HG03060 (cell line): ENCODE measurements around the gene EHMT1.

Experiments
- ATAC-seq: cut with Tn5 transposase; IDR thresholded peaks from one replicate; pipeline ENCODE4 v1.9.1; 2021; ENCODE audit warnings: low read depth, moderate number of reproducible peaks; ENCODE audit not compliant: unreplicated experiment

The EHMT1 gene

GRCh38 chr9:137815256-137816255, 196.8 kb downstream of the EHMT1 start:
- no peak for ATAC-seq

DNA sequence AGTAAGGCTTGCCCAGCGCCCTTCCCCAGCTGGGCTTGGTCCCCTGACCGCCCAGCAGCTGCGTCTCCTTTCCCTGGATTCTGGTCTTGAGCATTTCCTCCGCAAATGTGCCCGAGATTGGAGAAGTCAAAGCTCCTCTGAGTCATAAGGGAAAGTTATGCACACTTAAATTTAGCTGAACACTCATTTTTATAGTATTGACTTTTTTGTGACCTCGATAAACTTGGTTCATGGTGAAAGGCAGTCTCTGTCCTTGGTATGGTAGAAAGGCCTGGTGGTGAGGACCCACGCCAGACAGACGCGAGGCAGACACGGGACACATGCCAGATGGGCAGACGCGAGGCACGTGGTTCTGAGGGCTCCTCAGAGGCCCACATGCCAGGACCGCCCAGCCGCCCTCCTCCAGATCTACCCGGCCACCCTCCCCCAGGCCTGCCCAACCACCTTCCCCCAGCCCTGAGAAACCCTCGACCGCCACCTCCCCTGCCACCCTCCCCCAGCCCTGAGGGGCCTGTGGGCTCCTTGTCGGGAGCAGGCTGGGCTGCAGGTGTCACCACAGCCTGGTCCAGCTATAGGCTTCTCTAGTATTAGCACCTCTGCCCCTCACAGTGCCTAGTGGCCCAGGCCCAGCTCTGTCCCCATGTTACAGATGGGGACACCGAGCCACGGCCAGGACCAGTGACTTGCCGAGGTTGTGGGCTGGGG, 197.9 kb downstream of the EHMT1 start:
- peak; percentile 53 for ATAC-seq

DNA sequence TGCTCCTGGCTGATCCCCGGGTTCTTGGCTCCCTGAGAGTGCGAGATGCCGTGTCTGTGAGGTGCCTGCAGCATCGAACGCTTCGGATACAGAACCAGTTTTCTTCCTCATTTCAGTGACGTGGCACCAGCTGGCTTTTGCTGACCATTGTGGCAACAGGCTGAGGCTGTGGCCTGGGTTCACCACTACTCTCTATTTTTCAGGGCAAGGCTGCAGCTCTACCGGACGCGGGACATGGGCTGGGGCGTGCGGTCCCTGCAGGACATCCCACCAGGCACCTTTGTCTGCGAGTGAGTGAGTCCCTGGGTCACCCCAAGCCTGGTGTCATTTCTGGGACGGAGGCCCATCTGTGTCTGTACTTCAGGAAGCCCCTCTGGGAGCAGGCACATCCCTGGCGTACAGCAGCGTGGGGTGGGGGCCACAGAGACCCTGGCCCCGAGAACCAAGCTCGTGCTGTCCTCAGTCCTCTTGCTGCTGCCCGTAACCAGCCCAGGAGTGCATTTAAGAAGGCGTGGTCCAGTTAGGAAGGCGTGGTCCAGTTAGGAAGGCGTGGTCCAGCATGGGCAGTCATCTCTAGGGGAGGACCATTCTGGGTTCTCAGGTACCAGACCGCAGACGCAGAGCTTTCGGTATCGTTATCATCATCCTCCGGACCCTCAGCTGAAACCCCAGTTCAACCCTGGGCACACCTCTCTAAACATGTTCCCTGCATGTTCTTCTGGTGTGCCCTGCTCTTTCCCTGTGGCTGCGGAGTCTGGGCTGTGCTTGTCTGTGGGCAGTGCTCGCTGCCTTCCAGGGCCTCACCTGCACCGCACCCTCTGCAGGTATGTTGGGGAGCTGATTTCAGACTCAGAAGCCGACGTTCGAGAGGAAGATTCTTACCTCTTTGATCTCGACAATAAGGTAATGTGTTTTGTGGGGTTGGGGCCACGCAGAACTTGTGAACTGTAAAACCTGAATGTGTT, 198.7 kb downstream of the EHMT1 start:
- no peak for ATAC-seq

DNA sequence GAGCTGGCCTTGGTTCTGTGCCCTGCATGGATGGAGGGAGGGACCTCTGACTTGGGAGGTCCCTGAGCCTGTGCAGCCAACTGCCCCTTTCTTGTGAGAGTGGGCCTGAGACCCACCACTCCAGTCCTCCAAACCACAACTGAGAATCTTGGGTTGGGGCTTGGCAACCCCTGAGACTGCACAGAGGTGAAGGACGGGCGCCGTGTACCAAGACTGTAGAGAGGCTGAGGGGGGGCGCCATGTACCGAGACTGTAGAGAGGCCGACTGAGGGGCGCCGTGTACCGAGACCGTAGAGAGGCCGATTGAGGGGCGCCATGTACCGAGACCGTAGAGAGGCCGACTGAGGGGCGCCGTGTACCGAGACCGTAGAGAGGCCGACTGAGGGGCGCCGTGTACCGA, 199.5 kb downstream of the EHMT1 start:
- ATAC-seq, result no peak

DNA sequence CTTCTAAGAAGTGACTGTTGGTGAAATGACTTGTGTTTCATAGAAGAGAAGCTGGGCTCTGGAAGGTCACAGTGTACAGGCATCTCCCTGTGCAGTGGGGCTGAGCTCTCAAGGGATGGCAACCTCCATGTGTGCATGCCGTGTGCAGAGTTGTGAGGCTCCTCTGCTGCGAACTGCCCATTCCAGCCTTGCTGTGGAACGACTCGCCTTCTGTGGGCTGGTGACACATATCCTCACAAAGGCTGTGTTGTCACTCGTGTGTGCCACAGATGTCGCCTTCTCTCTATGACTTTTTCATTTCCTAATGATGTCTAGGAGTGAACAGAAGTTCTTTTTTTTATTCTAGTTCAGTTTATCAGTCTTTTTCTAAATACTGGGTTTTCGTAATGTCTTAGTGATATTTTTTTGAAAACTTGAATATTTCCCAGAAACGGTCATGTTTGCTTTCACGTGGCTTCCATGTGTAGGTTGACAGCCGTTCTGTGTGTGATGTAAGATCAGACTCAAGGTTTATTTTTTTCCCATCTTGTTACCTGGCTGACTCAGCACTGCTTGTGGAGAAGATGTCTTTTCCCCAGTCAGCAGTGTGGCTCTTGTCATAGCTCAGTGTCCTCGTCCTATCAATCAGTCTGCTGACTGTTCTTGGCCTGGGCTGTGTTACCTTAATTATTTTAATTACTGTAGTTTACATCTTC, 201.5 kb downstream of the EHMT1 start:
- no peak for ATAC-seq

GRCh38 chr9:137823986-137824771, 205.4 kb downstream of the EHMT1 start:
- no peak for ATAC-seq

GRCh38 chr9:137825324-137825989, 206.7 kb downstream of the EHMT1 start:
- ATAC-seq, result no peak

GRCh38 chr9:137827908-137828526, 209.2 kb downstream of the EHMT1 start:
- no peak for ATAC-seq

DNA sequence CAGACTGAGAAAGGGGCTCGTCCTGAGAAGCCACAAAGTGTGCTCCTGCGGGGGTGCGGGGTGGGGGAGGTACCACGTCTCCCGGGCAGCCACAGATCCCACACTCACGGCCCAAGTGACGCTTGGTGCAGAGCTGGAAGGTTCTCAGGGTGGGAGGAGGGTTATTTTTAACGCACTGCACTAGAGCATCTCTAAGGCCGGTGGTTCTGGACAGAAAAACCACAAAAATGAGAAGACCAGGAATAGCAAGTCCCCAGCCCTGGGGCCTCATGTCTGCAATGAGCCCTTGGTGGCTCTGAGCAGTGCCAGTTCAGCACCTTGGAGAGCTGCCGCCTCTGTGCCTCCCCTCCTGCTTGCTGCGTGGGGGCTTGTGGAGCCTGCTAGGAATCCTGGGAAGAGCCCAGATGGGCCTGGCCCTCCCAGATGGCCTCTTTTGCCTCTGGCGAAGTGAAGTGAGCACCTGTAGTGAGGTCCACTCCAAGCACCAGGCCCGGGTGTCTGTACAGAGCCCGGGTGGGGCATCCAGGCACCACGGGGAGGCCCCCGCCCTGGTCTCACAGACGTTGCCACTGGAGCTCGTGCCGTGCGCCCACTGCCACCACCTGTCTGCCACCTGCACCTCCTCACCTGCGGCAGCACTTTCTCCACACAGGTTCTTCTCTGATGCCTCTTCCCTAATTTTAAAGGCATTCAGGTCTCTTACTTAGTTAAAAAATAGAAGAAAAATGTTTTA, 209.9 kb downstream of the EHMT1 start:
- no peak for ATAC-seq

GRCh38 chr9:137829260-137829996, 210.6 kb downstream of the EHMT1 start:
- no peak for ATAC-seq

DNA sequence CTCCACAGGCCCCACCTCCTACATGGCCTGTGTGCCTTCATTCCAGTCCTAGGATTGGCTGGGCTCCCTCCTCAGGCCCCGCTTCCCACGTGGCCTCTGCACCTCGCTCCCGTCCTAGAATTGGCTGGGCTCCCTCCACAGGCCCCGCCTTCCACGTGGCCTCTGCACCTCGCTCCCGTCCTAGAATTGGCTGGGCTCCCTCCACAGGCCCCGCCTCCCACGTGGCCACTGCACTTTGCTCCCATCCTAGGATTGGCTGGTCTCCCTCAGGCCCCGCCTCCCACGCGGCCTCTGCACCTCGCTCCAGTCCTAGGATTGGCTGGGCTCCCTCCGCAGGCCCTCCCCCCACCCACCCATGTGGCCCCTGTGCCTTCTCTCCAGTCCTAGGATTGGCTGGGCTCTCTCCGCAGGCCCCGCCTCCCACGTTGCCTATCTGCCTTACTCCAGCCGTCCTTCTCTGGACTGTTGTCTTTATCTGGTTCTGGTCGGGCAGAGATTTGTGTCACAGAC, 213.4 kb downstream of the EHMT1 start:
- ATAC-seq, result no peak

DNA sequence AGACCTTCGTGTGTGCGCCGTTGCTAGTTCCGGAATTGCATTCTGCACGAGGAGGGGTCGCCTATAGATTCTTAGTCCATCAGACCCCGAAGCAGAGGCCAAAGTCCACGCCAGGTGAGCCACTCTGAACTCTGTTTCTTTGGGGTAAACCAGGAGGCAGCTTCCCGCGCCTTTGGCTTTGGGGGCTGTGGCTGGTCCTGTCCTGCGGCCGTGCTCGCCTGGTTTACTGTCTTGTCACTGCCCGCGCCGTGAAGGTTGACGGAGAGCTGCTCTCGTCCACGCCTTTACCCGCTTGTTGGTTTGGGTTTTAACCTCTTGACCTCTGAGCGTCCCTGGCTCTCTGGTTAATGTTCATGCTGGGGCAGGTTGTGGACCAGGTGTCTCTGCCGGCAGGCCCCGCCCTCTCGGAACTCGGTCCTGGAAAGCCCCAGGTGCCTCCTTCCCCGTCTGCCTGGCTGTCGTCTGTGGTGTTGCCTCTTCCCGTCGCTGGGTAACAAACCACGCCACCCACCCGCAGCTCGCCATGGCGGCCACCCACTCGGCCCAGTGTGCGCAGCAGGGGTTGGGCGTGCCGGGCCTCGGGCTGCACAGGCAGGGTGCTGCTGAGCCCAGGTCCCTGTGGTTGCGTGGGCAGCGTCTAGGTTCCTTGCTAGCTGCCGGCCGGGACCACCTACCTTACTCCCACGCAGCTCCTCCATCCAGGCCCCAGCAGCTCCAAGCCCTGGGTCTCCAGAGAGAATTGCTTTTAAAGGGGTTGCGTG, 214.2 kb downstream of the EHMT1 start:
- ATAC-seq, result no peak

- no peak for ATAC-seq
Observed at GRCh38 chr9:137833721-137834613, 215.2 kb downstream of the EHMT1 start.

DNA sequence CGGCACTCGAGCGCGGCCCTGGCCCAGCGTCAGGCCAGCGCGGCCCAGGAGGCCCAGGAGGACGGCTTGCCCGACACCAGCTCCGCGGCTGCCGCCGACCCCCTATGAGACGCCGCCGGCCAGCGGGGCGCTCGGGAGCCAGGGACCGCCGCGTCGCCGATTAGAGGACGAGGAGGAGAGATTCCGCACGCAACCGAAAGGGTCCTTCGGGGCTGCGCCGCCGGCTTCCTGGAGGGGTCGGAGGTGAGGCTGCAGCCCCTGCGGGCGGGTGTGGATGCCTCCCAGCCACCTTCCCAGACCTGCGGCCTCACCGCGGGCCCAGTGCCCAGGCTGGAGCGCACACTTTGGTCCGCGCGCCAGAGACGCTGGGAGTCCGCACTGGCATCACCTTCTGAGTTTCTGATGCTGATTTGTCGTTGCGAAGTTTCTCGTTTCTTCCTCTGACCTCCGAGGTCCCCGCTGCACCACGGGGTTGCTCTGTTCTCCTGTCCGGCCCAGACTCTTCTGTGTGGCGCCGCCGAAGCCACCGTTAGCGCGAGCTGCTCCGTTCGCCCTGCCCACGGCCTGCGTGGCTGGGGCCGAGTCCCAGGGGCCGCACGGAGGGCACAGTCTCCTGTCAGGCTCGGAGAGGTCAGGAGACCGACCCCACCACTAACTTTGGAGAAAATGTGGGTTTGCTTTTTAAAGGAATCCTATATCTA, 216.2 kb downstream of the EHMT1 start:
- no peak for ATAC-seq
